GM23338 (cell line): ENCODE measurements around the gene OVOL3.
"Not testable (repeated sequence)": the region's sequence is repeated elsewhere in the genome, so short reads cannot be mapped to it uniquely, and the experiment has no call there.

Experiments used
- CREB1 ChIP-seq: fragments of 250-450 bp; sonication (Bioruptor Pico); IDR thresholded peaks from 2 replicates; pipeline ENCODE4 v1.5.0; 2020; ENCODE audit warnings: low read depth, mild to moderate bottlenecking, moderate library complexity
- CTCF ChIP-seq, 2 experiments: fragments of 200-600 bp in 1 of 2; sonication (generic) in 1 of 2; conservative IDR thresholded peaks; 2 replicates each; pipeline versions ENCODE4 v1.5.1 to v1.6.1; 2016 to 2017; ENCODE audit warnings: antibody characterized with exemption in 2 of 2, low read depth in 2 of 2, mild to moderate bottlenecking in 2 of 2, moderate library complexity in 1 of 2
- EZH2 ChIP-seq: fragments of 200-600 bp; sonication (generic); IDR thresholded peaks from one replicate; pipeline ENCODE4 v1.8.0; 2017; ENCODE audit warnings: antibody characterized with exemption, mild to moderate bottlenecking, low read depth; ENCODE audit not compliant: unreplicated experiment
- EZH2phosphoT487 ChIP-seq: fragments of 200-600 bp; sonication (generic); IDR thresholded peaks from one replicate; pipeline ENCODE4 v1.8.1; 2018; ENCODE audit warnings: antibody characterized with exemption; ENCODE audit not compliant: unreplicated experiment
- NANOG ChIP-seq: IDR thresholded peaks from 2 replicates; pipeline ENCODE4 v1.6.1; 2016; ENCODE audit warnings: antibody characterized with exemption, borderline replicate concordance
- POLR2AphosphoS5 ChIP-seq: IDR thresholded peaks from 2 replicates; pipeline ENCODE4 v1.6.1; 2016; ENCODE audit warnings: antibody characterized with exemption, low read depth
- ZNF331 ChIP-seq: fragments of 250-450 bp; sonication (Bioruptor Pico); IDR thresholded peaks from 2 replicates; pipeline ENCODE4 v1.5.0; 2020; ENCODE audit warnings: low read depth, mild to moderate bottlenecking, moderate library complexity

DNA sequence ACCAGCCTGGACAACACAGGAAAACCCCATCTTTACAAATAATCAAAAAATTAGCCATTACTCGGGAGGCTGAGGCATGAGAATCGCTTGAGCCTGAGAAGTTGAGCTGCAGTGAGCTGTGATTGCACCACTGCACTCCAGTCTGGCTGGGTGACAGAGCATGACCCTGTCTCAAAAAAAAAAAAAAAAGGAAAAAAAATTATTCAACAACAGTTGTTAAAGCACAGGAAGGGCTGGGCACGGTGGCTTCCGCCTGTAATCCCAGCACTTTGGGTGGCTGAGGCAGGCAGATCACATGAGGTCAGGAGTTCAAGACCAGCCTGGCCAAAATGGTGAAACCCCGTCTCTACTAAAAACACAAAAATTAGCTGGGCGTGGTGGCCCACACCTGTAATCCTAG is 20.3 kb downstream of the OVOL3 start:
- TF ChIP-seq EZH2; POLR2AphosphoS5; CTCF (conservative IDR thresholded peaks at IDR 0.05; ENCODE audit: low read depth in 2 of 2); CREB1 (CRISPR knock-in tag); ZNF331 (CRISPR knock-in tag); EZH2phosphoT487; NANOG: not testable (repeated sequence)
